Endothelial cell of umbilical vein (primary cell): ENCODE measurements around the gene CDK5RAP2.

Source experiments
- EZH2 ChIP-seq: IDR thresholded peaks from 2 replicates; pipeline ENCODE4 v1.6.1; 2012; ENCODE audit warnings: borderline replicate concordance, low read depth, mild to moderate bottlenecking, moderate library complexity, low read length, inconsistent platforms; ENCODE audit not compliant: severe bottlenecking
- MAX ChIP-seq: IDR thresholded peaks from 2 replicates; pipeline ENCODE4 v1.6.1; 2011; ENCODE audit not compliant: insufficient read depth, insufficient read length
- POLR2AphosphoS5 ChIP-seq: IDR thresholded peaks from 2 replicates; pipeline ENCODE4 v1.6.1; 2012; ENCODE audit warnings: low read depth, mild to moderate bottlenecking, control low read depth, low read length, moderate library complexity; ENCODE audit not compliant: insufficient read depth
- TF ChIP-seq, protein P1 (sequence below), 2 donors: IDR thresholded peaks; 1 replicate in 1 of 2; 2 replicates in 1 of 2; pipeline ENCODE4 v1.5.1; 2011; ENCODE audit warnings: low read length in 2 of 2, mild to moderate bottlenecking in 2 of 2, moderate library complexity in 2 of 2, control low read depth in 1 of 2, inconsistent platforms in 1 of 2, low read depth in 1 of 2; ENCODE audit not compliant: insufficient read depth in 1 of 2; ENCODE audit errors: extremely low read depth in 1 of 2

- TF ChIP-seq, protein P1, sequence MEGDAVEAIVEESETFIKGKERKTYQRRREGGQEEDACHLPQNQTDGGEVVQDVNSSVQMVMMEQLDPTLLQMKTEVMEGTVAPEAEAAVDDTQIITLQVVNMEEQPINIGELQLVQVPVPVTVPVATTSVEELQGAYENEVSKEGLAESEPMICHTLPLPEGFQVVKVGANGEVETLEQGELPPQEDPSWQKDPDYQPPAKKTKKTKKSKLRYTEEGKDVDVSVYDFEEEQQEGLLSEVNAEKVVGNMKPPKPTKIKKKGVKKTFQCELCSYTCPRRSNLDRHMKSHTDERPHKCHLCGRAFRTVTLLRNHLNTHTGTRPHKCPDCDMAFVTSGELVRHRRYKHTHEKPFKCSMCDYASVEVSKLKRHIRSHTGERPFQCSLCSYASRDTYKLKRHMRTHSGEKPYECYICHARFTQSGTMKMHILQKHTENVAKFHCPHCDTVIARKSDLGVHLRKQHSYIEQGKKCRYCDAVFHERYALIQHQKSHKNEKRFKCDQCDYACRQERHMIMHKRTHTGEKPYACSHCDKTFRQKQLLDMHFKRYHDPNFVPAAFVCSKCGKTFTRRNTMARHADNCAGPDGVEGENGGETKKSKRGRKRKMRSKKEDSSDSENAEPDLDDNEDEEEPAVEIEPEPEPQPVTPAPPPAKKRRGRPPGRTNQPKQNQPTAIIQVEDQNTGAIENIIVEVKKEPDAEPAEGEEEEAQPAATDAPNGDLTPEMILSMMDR (IDR thresholded peaks at IDR 0.05; ENCODE audit: extremely low read depth in 1 of 2, insufficient read depth in 1 of 2, low read depth in 1 of 2, low read length in 2 of 2), result no peak
- TF ChIP-seq POLR2AphosphoS5 (no peak), EZH2 (no peak), MAX (no peak)
Observed at GRCh38 chr9:120484162-120484561, 95.8 kb downstream of the CDK5RAP2 start.
